Stimulated activated CD8-positive, alpha-beta memory T cell treated with anti-CD3 and anti-CD28 coated beads, Interleukin-4, amount 100 ng/mL, for 1 hour (primary cell): ENCODE data around the gene MFSD2A.
"Not testable (repeated sequence)": the region's sequence is repeated elsewhere in the genome, so short reads cannot be mapped to it uniquely, and the experiment has no call there.

Source experiments
- DNase-seq, 2 donors: peaks; one replicate each; pipeline ENCODE4 v3.0.0-alpha.2; 2020; ENCODE audit warnings: low read depth in 2 of 2, low spot score in 1 of 2

The MFSD2A gene

DNA sequence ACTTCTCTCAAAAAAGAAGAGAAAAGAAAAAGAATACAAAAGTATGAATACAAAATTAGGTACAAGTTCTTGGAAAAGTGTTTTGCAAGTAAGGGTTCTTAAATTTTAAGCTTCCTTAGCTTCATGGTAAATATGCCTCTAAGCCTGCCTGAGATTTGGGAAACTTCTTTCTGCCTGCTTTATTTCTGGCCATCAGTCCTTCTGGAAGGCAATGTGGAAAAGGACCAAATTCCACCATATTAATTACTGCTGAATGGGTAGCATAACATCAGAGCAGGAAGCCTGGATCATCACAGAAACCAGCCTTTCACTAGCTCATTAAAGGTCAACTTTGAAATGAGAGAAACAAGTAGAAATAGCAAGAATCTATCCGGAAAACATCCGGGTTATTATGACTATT is 46.5 kb downstream of the MFSD2A start:
- no peak for DNase-seq

DNA sequence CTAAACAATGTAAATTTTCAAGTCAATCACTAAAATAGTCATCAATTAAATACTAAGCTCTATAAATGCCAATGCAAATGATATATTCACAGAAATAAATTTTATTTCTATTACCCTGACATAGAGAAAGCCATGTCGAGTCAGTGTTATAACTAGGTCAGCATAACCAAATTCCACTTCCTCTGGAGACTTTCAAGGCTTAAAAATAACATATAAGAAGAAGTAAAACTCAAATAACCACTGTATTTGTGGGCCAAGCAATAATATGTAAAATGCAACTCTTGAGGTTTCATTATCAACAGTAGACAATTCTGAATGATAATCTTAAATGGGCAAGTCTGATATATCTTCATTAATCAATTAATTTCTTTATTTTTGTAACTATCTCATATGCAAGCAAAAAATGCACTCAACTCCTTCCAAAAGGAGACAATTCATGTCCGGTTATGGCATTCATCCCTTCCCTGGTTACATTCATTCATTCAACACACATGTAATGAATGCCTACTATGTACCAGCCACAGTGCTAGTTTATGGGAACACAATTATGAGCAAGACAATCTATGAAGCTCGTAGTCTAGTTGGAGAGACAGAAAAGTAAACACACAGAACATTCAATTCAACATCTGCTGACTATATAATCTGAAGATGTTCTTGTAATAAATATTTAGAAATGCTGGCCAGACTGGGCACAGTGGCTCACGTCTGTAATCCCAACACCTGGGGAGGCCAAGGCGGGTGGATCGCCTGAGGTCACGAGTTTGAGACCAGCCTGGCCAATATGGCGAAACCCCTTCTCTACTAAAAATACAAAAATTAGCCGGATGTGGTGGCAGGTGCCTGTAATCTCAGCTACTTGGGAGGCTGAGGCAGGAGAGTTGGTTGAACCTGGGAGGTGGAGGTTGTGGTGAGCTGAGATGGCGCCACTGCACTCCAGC is 48.5 kb downstream of the MFSD2A start:
- no peak for DNase-seq

DNA sequence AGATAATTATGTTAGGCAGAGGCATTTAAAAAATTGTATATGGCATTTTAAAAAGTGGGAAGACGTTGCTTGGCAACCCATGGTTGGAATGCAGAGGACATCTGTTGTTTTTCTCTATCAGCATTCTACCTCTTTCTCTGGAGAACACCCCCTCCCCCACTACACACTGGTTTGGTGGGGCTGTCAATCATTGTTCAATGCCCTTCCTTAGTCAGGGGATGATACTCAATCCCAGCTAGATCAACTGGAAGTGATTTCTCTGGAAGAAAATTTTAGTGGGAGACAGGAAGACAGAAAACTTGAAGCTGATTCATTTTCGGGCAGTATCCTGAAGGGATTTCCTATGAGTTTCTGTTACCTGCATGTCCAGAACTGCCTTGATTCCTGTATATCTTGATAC is 49.9 kb downstream of the MFSD2A start:
- no peak for DNase-seq

DNA sequence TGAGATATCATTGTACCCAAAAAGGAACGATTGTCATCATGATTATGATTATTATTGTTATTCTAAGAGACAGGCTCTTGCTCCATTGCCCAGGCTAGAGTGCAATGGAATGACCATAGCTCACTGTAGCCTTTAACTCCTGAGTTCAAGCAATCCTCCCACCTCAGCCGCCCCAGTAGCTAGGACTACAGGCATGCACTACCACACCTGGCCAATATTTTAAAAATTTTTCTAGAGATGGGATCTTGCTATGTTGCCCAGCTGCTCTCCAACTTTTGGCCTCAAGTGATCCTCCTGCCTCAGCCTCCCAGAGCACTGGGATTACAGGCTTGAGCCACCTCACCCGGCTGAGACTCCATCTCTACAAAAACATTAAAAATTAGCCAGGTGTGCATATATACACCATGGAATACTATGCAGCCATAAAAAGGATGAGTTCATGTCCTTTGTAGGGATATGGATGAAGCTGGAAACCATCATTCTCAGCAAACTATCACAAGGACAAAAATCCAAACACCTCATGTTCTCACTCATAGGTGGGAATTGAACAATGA is 52.6 kb downstream of the MFSD2A start:
- DNase-seq = not testable (repeated sequence)

DNA sequence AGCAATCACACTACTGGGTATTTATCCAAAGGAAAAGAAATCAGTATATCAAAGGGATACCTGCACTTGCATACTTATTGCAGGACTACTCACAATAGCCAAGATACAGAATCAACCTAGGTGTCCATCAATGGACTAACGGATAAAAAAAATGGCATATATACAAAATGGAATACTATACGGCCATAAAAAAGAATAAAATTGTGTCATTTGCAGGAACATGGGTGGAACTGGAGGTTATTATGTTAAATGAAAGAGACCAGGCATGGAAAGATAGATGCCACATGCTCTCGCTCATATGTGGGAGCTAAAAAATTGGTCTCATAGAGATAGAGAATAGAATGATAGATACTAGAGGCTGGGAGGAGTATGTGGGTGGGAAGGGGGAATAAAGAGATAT is 56.3 kb downstream of the MFSD2A start:
- DNase-seq = no peak

DNA sequence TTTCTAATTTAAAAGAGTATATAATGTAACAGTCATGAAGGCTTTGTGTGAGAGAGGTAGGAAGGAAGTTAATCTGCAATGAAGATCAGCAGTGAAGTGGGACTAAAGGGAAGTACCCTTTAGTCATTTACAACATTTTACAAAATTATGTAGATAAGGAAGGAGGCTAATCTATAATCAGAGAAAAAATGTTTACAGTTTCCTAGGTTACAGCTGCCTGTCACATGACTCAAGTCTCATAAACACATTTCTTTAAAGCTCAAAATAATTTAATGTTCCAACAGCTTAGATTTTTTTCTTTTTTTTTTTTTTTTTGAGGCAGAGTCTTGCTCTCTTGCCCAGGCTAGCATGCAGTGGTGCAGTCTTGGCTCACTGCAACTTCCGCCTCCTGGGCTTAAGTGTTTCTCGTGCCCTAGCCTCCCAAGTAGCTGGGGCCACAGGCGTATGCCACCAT is 59.3 kb downstream of the MFSD2A start:
- DNase-seq = no peak

DNA sequence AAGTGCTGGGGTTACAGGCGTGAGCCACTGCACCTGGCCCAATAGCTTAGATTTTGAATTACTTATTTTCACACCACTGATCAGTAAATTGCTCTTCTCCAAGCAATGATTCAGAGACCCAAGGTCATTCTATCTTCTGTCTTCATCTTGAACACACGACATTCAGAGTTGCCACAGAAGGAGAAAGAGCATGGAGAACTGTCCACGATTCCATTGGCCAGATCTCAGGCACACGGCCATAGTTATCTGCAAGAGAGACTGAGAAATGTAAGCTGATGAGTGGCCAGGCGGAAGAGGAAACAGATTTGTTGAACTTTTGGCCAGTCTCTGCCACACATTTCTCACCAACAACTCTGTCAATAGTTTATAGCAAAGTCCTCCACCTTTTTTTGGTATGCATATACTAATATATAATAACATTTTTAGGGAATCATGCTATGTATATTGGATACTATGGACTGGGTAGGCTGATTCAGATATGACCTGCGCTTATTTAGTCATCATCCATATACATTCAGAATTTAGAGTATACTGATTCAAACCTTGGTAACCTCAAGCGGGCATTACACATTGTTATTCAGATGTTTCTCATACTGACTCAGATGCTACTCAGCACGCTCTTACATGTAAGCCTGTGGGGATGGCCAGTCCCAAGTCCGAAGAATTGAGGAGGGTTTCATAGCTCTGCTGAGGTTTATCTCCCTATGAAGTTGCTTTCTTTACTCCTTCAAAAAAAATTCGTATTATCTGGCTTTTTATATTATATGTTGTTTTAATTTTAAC is 60.1 kb downstream of the MFSD2A start:
- no peak for DNase-seq

DNA sequence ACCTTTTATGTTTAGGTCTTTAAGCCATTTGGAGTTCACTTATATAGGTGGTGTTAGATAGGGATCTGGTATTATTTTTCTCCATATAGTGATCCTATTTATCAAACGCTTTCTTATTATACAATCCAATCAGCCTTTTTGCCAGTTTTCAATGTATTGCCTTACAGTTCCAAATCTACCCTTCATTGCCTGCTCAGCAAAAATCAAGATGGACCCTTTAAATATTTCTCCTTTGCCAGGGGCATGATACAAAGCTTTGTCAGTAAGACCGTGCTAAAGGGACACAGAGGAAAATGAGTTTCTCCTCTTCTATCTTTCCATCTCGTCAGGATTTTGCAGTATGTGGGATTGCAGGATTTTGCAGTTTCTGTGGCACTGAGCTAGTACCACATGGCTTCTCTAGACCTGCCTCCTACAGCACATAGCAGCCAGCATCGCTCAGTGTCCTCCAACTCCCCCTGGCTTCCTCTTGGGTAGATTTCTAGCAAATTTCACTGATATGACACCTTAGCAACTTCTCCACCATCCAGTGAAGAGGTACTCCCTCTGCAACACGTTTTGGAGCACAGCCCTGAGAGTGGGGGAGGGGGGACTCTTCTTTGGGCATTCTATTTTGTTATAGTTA is 63.1 kb downstream of the MFSD2A start:
- DNase-seq = no peak
